Activated CD8-positive, alpha-beta T cell treated with anti-CD3 and anti-CD28 coated beads for 36 hours (primary cell): Measurements from ENCODE around the gene FAM200C. TPM values are rescaled to one million over a fixed set of nuclear protein-coding genes. Genes with fewer than 3 reads are reported as not detected.

Experiments
- ATAC-seq: fragments of 200-7000 bp; cut with Tn5 transposase; one replicate; pipeline ENCODE4 v1.10.0; 2021; ENCODE audit warnings: mild to moderate bottlenecking, moderate library complexity
- CTCF ChIA-PET: fragments of 350-600 bp; sonication (Branson Sonifier 250); formaldehyde crosslinking; loops from one replicate; lab custom pipeline; 2021; ENCODE audit warnings: antibody characterized with exemption; lab: Charles Lee
- POLR2A ChIA-PET: fragments of 350-600 bp; sonication (Branson Sonifier 250); formaldehyde crosslinking; loops from one replicate; lab custom pipeline; 2021; ENCODE audit warnings: antibody characterized with exemption; lab: Charles Lee
- DNase-seq: peaks from one replicate; pipeline ENCODE4 v3.0.0-alpha.2; 2020
- H3K27ac Mint-ChIP-seq: one replicate; pipeline ENCODE4 v1.8.0; 2021; ENCODE audit warnings: mild to moderate bottlenecking, mixed read lengths
- H3K27me3 Mint-ChIP-seq: one replicate; pipeline ENCODE4 v1.8.0; 2021; ENCODE audit warnings: mixed read lengths
- H3K36me3 Mint-ChIP-seq: one replicate; pipeline ENCODE4 v1.8.0; 2021; ENCODE audit warnings: low read depth, mixed read lengths
- H3K4me1 Mint-ChIP-seq: one replicate; pipeline ENCODE4 v1.8.0; 2021; ENCODE audit warnings: low read depth, mixed read lengths
- H3K4me3 Mint-ChIP-seq: one replicate; pipeline ENCODE4 v1.8.0; 2021; ENCODE audit warnings: mild to moderate bottlenecking, moderate library complexity, mixed read lengths
- H3K9me3 Mint-ChIP-seq: one replicate; pipeline ENCODE4 v1.8.0; 2021; ENCODE audit warnings: mixed read lengths
- intact Hi-C: fragments of 100-400 bp; cut with micrococcal nuclease; formaldehyde crosslinking; loops from one replicate; pipeline ENCODE4 v1.10.0; 2022
- total RNA-seq, 2 experiments: library from RNA; stranded (reverse); gene quantifications; one replicate each; pipeline ENCODE4 v1.2.3, GENCODE V29; 2021
- TF ChIP-seq, protein P1 (sequence below): fragments of 200-600 bp; IDR thresholded peaks from one replicate; pipeline ENCODE4 v1.8.0; 2022; ENCODE audit warnings: antibody characterized with exemption, mild to moderate bottlenecking

The FAM200C gene
- total RNA-seq, 2 experiments from 2014 or later: 0.83 to 0.97 TPM

DNA sequence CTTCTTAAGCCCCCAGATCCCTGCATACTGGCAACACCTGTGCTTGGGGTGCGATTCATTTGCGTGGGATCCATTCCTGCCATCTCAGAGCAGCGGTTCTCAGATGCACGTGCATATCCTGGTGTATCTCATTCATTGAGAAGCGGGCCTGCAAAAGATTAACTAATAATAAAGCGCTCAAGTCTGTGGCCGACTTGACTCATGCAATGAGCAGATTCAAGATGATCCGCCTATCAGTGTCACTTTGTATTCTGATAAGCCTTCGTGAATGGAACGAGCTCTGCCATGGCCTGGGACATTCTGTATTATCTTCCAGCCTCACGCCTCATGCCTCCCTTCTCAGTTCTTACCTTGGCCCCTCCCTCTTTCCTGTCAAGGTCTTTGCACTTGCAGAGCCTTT is 51.8 kb downstream of the FAM200C start:
- Mint-ChIP-seq H3K4me1 (peaks cover 4% of the 10 kb centered on the region), H3K4me3 (no peak overlapping the region), H3K9me3 (no peaks in the 10 kb centered on the region), H3K36me3 (no peaks in the 10 kb centered on the region), H3K27ac (no peak overlapping the region), H3K27me3 (no peaks in the 10 kb centered on the region)
- intact Hi-C loops: loop anchor here (5.0 kb wide), 1 partner anchor 326 kb away; no protein-coding TSS in a partner anchor
- POLR2A ChIA-PET: no interaction called here
- TF ChIP-seq, protein P1, sequence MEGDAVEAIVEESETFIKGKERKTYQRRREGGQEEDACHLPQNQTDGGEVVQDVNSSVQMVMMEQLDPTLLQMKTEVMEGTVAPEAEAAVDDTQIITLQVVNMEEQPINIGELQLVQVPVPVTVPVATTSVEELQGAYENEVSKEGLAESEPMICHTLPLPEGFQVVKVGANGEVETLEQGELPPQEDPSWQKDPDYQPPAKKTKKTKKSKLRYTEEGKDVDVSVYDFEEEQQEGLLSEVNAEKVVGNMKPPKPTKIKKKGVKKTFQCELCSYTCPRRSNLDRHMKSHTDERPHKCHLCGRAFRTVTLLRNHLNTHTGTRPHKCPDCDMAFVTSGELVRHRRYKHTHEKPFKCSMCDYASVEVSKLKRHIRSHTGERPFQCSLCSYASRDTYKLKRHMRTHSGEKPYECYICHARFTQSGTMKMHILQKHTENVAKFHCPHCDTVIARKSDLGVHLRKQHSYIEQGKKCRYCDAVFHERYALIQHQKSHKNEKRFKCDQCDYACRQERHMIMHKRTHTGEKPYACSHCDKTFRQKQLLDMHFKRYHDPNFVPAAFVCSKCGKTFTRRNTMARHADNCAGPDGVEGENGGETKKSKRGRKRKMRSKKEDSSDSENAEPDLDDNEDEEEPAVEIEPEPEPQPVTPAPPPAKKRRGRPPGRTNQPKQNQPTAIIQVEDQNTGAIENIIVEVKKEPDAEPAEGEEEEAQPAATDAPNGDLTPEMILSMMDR: no peak
- ATAC-seq (no peak), DNase-seq (no peak)
- CTCF ChIA-PET: interaction anchor here (0.7 to 8.2 kb wide), 4 partner anchors 17 to 326 kb away, joined by 3 to 119 read pairs (median 6); no protein-coding TSS in a partner anchor

DNA sequence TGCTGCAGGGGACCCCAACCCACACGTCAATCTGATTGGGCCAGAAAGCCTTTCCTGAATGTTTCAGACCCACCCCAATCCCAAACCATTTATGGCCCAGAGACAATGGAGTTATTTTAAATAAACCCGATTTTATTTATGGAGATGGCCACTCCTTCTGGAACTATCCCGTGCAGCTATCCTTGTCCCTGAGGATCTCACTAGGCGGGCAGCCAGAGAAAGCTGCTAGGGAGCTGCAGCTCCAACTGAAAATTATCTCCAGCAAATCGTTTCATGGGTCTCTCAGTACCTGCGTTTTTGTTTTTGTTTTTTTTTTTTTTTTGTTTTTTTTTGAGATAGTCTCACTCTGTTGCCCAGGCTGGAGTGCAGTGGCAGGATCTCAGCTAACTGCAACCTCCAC is 52.4 kb downstream of the FAM200C start:
- Mint-ChIP-seq H3K27ac (no peak overlapping the region), H3K4me1 (peaks cover 4% of the 10 kb centered on the region), H3K27me3 (no peaks in the 10 kb centered on the region), H3K36me3 (no peaks in the 10 kb centered on the region), H3K4me3 (no peak overlapping the region), H3K9me3 (no peaks in the 10 kb centered on the region)
- intact Hi-C loops: loop anchor here (5.0 kb wide), 1 partner anchor 325 kb away; no protein-coding TSS in a partner anchor
- TF ChIP-seq, protein P1: no peak
- ATAC-seq: no peak
- no peak for DNase-seq
- ChIA-PET CTCF (interaction anchor here (0.7 to 8.2 kb wide), 3 partner anchors 16 to 326 kb away, joined by 3 to 119 read pairs (median 8); no protein-coding TSS in a partner anchor), POLR2A (no interaction called here)

Other genes starting within 250 kb of the FAM200C start
- gene FABP6, start 170.5 kb downstream of the FAM200C start, total RNA-seq: not detected
- gene CCNJL, start 87.5 kb downstream of the FAM200C start, total RNA-seq: not detected
- gene C1QTNF2, start 29.4 kb downstream of the FAM200C start, total RNA-seq: not detected
- gene SLU7, start 19.0 kb upstream of the FAM200C start, total RNA-seq: 10 to 100 TPM; 38.4 to 40.9 TPM
- gene PTTG1, start 21.8 kb upstream of the FAM200C start, total RNA-seq: 100 to 1,000 TPM; 132 to 139 TPM